ENCODE measurements around the gene HCK. TPM values are rescaled to one million over a fixed set of nuclear protein-coding genes. Genes with fewer than 3 reads are reported as not detected.
A peak's percentile ranks its signal among the peaks of the same experiment; 100 is the strongest.

HCK gene
- total RNA-seq, 1 experiment from 2014 or later: not detected

DNA sequence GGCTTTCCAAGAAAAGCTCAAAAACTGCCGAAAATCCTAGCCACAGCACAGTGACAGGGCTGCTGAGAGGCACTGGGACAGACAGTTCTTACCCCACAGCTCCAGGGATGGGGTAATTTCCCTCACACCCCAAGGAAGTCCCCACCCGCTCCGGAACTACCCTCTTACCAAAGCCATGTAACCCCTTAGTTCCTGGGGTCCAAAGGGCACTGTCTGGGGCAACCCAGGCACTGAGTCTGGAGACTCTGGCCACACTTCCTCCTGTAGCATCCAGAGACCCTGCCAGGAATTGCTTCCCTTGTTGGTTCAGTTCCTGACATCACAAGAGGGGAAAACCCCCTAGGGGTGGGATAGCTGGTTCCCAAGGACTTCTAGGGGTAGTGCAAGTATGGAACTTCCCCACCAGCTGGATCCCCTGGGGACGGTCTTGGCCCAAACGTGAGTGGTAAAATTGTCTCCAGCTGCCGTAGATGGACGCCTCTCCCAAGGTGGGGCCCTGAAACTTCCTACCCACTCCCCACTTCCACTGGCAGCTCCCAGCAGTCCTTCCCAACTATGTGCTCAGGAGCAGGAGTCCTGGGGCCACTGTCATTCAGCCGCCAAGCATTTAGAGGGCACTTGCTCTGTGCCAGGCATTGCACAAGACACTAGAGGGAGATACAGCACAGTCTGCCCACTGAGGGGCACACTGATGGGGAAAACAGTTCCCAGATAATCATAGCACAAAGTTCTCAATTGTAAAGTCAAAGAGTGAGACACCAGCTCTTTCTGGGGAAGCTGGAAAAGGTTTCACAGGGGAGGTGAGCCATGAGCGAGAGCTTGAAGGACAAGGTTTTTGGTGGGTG, 17.2 kb upstream of the HCK start:
- TF ChIP-seq, protein P1, sequence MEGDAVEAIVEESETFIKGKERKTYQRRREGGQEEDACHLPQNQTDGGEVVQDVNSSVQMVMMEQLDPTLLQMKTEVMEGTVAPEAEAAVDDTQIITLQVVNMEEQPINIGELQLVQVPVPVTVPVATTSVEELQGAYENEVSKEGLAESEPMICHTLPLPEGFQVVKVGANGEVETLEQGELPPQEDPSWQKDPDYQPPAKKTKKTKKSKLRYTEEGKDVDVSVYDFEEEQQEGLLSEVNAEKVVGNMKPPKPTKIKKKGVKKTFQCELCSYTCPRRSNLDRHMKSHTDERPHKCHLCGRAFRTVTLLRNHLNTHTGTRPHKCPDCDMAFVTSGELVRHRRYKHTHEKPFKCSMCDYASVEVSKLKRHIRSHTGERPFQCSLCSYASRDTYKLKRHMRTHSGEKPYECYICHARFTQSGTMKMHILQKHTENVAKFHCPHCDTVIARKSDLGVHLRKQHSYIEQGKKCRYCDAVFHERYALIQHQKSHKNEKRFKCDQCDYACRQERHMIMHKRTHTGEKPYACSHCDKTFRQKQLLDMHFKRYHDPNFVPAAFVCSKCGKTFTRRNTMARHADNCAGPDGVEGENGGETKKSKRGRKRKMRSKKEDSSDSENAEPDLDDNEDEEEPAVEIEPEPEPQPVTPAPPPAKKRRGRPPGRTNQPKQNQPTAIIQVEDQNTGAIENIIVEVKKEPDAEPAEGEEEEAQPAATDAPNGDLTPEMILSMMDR (conservative IDR thresholded peaks at IDR 0.05; ENCODE audit: low read depth, low read length): peak; percentile 41; the same call in 1 of the 2 replicates
- no peak for TF ChIP-seq EZH2phosphoT487 (IDR thresholded peaks at IDR 0.05; ENCODE audit: borderline replicate concordance, low read length)
- no peaks in the 10 kb centered on the region for H3F3A ChIP-seq (ENCODE audit: low read length, unreplicated experiment)

DNA sequence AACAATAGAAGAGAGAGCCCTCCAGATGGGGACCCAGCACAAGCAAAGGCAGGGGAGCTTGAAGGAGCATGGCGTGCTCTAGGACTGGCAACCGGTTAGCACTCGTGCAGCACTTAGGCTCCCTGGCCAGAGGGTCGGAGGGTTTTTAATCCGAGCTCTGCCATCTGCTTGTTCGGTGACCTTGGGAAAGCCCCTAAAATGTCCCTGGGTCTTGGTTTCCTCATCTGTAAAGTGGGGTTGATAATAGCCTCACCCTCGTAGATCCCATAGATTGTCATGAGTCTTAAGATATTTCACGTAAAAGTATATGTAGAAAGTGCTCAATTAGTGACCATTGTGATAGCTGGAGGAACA, 16.6 kb upstream of the HCK start:
- no peaks in the 10 kb centered on the region for H4K20me1 ChIP-seq (ENCODE audit: low read length)
- TF ChIP-seq EZH2 (IDR thresholded peaks at IDR 0.05; ENCODE audit: low read length, unreplicated experiment) (no peak), EZH2phosphoT487 (IDR thresholded peaks at IDR 0.05; ENCODE audit: borderline replicate concordance, low read length) (no peak)
- TF ChIP-seq, protein P1 (conservative IDR thresholded peaks at IDR 0.05; ENCODE audit: low read depth, low read length): no peak
- H3K9me3 ChIP-seq (ENCODE audit: low read length): no peaks in the 10 kb centered on the region
- no peaks in the 10 kb centered on the region for H3K9me2 ChIP-seq (replicated peaks; ENCODE audit: low read length)
- no peaks in the 10 kb centered on the region for H3K79me2 ChIP-seq (ENCODE audit: low read length)
- H2AFZ ChIP-seq (ENCODE audit: low read length): no peak overlapping the region
- no peaks in the 10 kb centered on the region for H3K4me1 ChIP-seq (ENCODE audit: insufficient read depth, low read length)
- H3K27me3 ChIP-seq (ENCODE audit: low read length): peaks cover 68% of the 10 kb centered on the region
- no peak overlapping the region for H3K27ac ChIP-seq (ENCODE audit: low read length)
- H3K36me3 ChIP-seq (ENCODE audit: low read depth, low read length): no peaks in the 10 kb centered on the region
- H3K4me2 ChIP-seq (ENCODE audit: low read length): no peak overlapping the region
- no TSS peak for BruUV-seq (replicated peaks)
- H3K9ac ChIP-seq (ENCODE audit: low read length): no peak overlapping the region
- intact Hi-C loops (cut with micrococcal nuclease): no loop called here
- ChIA-PET POLR2A (ENCODE audit: unreplicated experiment) (no interaction called here), CTCF (no interaction called here)
- no peaks in the 10 kb centered on the region for H3F3A ChIP-seq (ENCODE audit: low read length, unreplicated experiment)
- DNase-seq (no peak), ATAC-seq (no peak)
- no peak overlapping the region for H3K4me3 ChIP-seq (ENCODE audit: low read length)

More for the DNA sequence above, 17.2 kb upstream of the HCK start:
- no peak overlapping the region for H3K4me2 ChIP-seq (ENCODE audit: low read length)
- H2AFZ ChIP-seq (ENCODE audit: low read length): no peak overlapping the region
- no peaks in the 10 kb centered on the region for H3K9me2 ChIP-seq (replicated peaks; ENCODE audit: low read length)
- H4K20me1 ChIP-seq (ENCODE audit: low read length): no peaks in the 10 kb centered on the region
- H3K9ac ChIP-seq (ENCODE audit: low read length): no peak overlapping the region
- H3K27ac ChIP-seq (ENCODE audit: low read length): no peak overlapping the region
- peaks cover 68% of the 10 kb centered on the region for H3K27me3 ChIP-seq (ENCODE audit: low read length)
- no TSS peak for BruUV-seq (replicated peaks)
- H3K79me2 ChIP-seq (ENCODE audit: low read length): no peaks in the 10 kb centered on the region
- ATAC-seq: no peak
- no peaks in the 10 kb centered on the region for H3K36me3 ChIP-seq (ENCODE audit: low read depth, low read length)
- no peaks in the 10 kb centered on the region for H3K4me1 ChIP-seq (ENCODE audit: insufficient read depth, low read length)
- intact Hi-C loops (cut with micrococcal nuclease): loop anchor here (5.0 kb wide), 1 partner anchor 83 kb away; the partner anchor contains the start of gene PDRG1
- no peaks in the 10 kb centered on the region for H3K9me3 ChIP-seq (ENCODE audit: low read length)
- ChIA-PET POLR2A (ENCODE audit: unreplicated experiment) (no interaction called here), CTCF (no interaction called here)
- H3K4me3 ChIP-seq (ENCODE audit: low read length): no peak overlapping the region
- DNase-seq: no peak

GRCh38 chr20:32036252-32036651, 15.8 kb upstream of the HCK start:
- no peak overlapping the region for H2AFZ ChIP-seq (ENCODE audit: low read length)
- TF ChIP-seq, protein P1 (conservative IDR thresholded peaks at IDR 0.05; ENCODE audit: low read depth, low read length): no peak
- TF ChIP-seq EZH2phosphoT487 (IDR thresholded peaks at IDR 0.05; ENCODE audit: borderline replicate concordance, low read length): no peak
- no peak for TF ChIP-seq EZH2 (IDR thresholded peaks at IDR 0.05; ENCODE audit: low read length, unreplicated experiment)
- ChIA-PET POLR2A (ENCODE audit: unreplicated experiment) (interaction anchor here (0.6 kb wide), 1 partner anchor 74 kb away, joined by 4 read pairs; the partner anchor contains the start of gene TM9SF4), CTCF (interaction anchor here (0.7 kb wide), 1 partner anchor 183 kb away, joined by 3 read pairs; no protein-coding TSS in a partner anchor)
- H3K9me3 ChIP-seq (ENCODE audit: low read length): no peaks in the 10 kb centered on the region
- H3K4me1 ChIP-seq (ENCODE audit: insufficient read depth, low read length): no peaks in the 10 kb centered on the region
- no TSS peak for BruUV-seq (replicated peaks)
- DNase-seq (no peak), ATAC-seq (no peak)
- peaks cover 68% of the 10 kb centered on the region for H3K27me3 ChIP-seq (ENCODE audit: low read length)
- no peak overlapping the region for H3K4me2 ChIP-seq (ENCODE audit: low read length)
- H3K27ac ChIP-seq (ENCODE audit: low read length): no peak overlapping the region
- no peaks in the 10 kb centered on the region for H3K9me2 ChIP-seq (replicated peaks; ENCODE audit: low read length)
- H3F3A ChIP-seq (ENCODE audit: low read length, unreplicated experiment): no peaks in the 10 kb centered on the region
- intact Hi-C loops (cut with micrococcal nuclease): no loop called here
- H3K4me3 ChIP-seq (ENCODE audit: low read length): no peak overlapping the region
- no peak overlapping the region for H3K9ac ChIP-seq (ENCODE audit: low read length)
- H3K36me3 ChIP-seq (ENCODE audit: low read depth, low read length): no peaks in the 10 kb centered on the region
- H3K79me2 ChIP-seq (ENCODE audit: low read length): no peaks in the 10 kb centered on the region
- no peaks in the 10 kb centered on the region for H4K20me1 ChIP-seq (ENCODE audit: low read length)

All from PC-3 (cell line).